HG03469 (cell line): Measurements from ENCODE around the gene MXRA7.

Source experiments
- ATAC-seq: cut with Tn5 transposase; IDR thresholded peaks from one replicate; pipeline ENCODE4 v1.9.1; 2021; ENCODE audit warnings: mild to moderate bottlenecking, moderate library complexity, moderate number of reproducible peaks; ENCODE audit not compliant: unreplicated experiment

MXRA7 gene

GRCh38 chr17:76697702-76698465 lies 12.9 kb downstream of the MXRA7 start:
- no peak for ATAC-seq

GRCh38 chr17:76696763-76697701 lies 13.7 kb downstream of the MXRA7 start:
- ATAC-seq = no peak

- ATAC-seq = no peak
Observed at GRCh38 chr17:76695059-76695831, 15.5 kb downstream of the MXRA7 start.

GRCh38 chr17:76691379-76692191 lies 19.2 kb downstream of the MXRA7 start:
- no peak for ATAC-seq

GRCh38 chr17:76690596-76691280 lies 20.0 kb downstream of the MXRA7 start:
- ATAC-seq = no peak

GRCh38 chr17:76689859-76690258 lies 20.9 kb downstream of the MXRA7 start:
- no peak for ATAC-seq

GRCh38 chr17:76688165-76688622 lies 22.6 kb downstream of the MXRA7 start:
- no peak for ATAC-seq

- no peak for ATAC-seq
Observed at GRCh38 chr17:76687298-76688164, 23.2 kb downstream of the MXRA7 start.

- no peak for ATAC-seq
Observed at GRCh38 chr17:76686538-76687297, 24.0 kb downstream of the MXRA7 start.

- no peak for ATAC-seq
Observed at GRCh38 chr17:76685846-76686245, 24.9 kb downstream of the MXRA7 start.

GRCh38 chr17:76685366-76685765 lies 25.4 kb downstream of the MXRA7 start:
- ATAC-seq = no peak

GRCh38 chr17:76684756-76685155 lies 26.0 kb downstream of the MXRA7 start:
- ATAC-seq = no peak

GRCh38 chr17:76683921-76684745 lies 26.6 kb downstream of the MXRA7 start:
- ATAC-seq = no peak

GRCh38 chr17:76683011-76683755 lies 27.6 kb downstream of the MXRA7 start:
- no peak for ATAC-seq

- ATAC-seq = no peak
Observed at GRCh38 chr17:76682296-76682695, 28.5 kb downstream of the MXRA7 start.
